IMR-90 (cell line): Measurements from ENCODE around the gene RALGPS1. TPM values are rescaled to one million over a fixed set of nuclear protein-coding genes. Genes with fewer than 3 reads are reported as not detected.

Experiments used
- ATAC-seq: fragments of 200-7000 bp; cut with Tn5 transposase; 2 replicates; pipeline ENCODE4 v1.9.1; 2020; ENCODE audit warnings: low read depth, mild to moderate bottlenecking, moderate library complexity
- BruUV-seq: library from RNA; stranded (reverse); fragments of 400-500 nt; replicated peaks from 2 replicates; lab custom pipeline; 2021; lab: Mats Ljungman, UMichigan
- CTCF ChIA-PET: fragments of 300-600 bp; formaldehyde crosslinking; extraction: SDS; loops from one replicate; lab custom pipeline; 2021; ENCODE audit warnings: antibody characterized with exemption; lab: Yijun Ruan, JAX
- POLR2A ChIA-PET: fragments of 300-600 bp; sonication (Branson Sonifier 250); formaldehyde crosslinking; loops from one replicate; lab custom pipeline; 2022; ENCODE audit warnings: antibody characterized with exemption; ENCODE audit not compliant: unreplicated experiment; lab: Charles Lee
- DNase-seq: peaks from one replicate; pipeline ENCODE4 v3.0.0; 2013
- H2AFZ ChIP-seq: replicated peaks from 2 replicates; pipeline ENCODE3; 2013; ENCODE audit warnings: low read length, mild to moderate bottlenecking; ENCODE audit not compliant: poor library complexity
- H2AK5ac ChIP-seq: 2 replicates; pipeline ENCODE4 v1.6.1; 2013; ENCODE audit warnings: low read depth, low read length, inconsistent platforms
- H2AK9ac ChIP-seq: replicated peaks from 2 replicates; pipeline ENCODE3; 2013; ENCODE audit warnings: mild to moderate bottlenecking, low read depth, low read length, moderate library complexity; ENCODE audit not compliant: poor library complexity
- H2BK120ac ChIP-seq: 2 replicates; pipeline ENCODE4 v1.6.1; 2013; ENCODE audit warnings: low read depth, low read length, inconsistent platforms
- H2BK15ac ChIP-seq: 3 replicates; pipeline ENCODE4 v1.6.1; 2013; ENCODE audit warnings: low read depth, low read length, inconsistent platforms
- H2BK20ac ChIP-seq: 2 replicates; pipeline ENCODE4 v1.6.1; 2013; ENCODE audit warnings: low read depth, mild to moderate bottlenecking, inconsistent platforms, low read length, moderate library complexity
- H2BK5ac ChIP-seq: 2 replicates; pipeline ENCODE4 v1.6.1; 2013; ENCODE audit warnings: mild to moderate bottlenecking, low read depth, low read length, inconsistent platforms; ENCODE audit not compliant: poor library complexity, severe bottlenecking
- H3K14ac ChIP-seq: replicated peaks from 2 replicates; pipeline ENCODE4 v1.6.1; 2013; ENCODE audit warnings: low read depth, low read length, inconsistent platforms
- H3K18ac ChIP-seq: 2 replicates; pipeline ENCODE4 v1.6.1; 2013; ENCODE audit warnings: low read depth, low read length, control low read depth
- H3K23ac ChIP-seq: 2 replicates; pipeline ENCODE4 v1.6.1; 2013; ENCODE audit warnings: low read depth, low read length, inconsistent platforms
- H3K27ac ChIP-seq: 2 replicates; pipeline ENCODE4 v1.5.1; 2013; ENCODE audit warnings: mild to moderate bottlenecking, control low read depth, low read length; ENCODE audit not compliant: insufficient read depth
- H3K27me3 ChIP-seq: 2 replicates; pipeline ENCODE4 v1.6.1; 2013; ENCODE audit warnings: low read length; ENCODE audit not compliant: control insufficient read depth, insufficient read depth
- H3K36me3 ChIP-seq: 2 replicates; pipeline ENCODE4 v1.6.1; 2013; ENCODE audit warnings: low read length, mixed read lengths; ENCODE audit not compliant: control insufficient read depth, insufficient read depth
- H3K4ac ChIP-seq: 2 replicates; pipeline ENCODE4 v1.6.1; 2013; ENCODE audit warnings: low read depth, low read length, inconsistent platforms
- H3K4me1 ChIP-seq: 2 replicates; pipeline ENCODE4 v1.6.1; 2013; ENCODE audit warnings: low read length, mixed read lengths; ENCODE audit not compliant: control insufficient read depth, insufficient read depth
- H3K4me2 ChIP-seq: 2 replicates; pipeline ENCODE4 v1.6.1; 2013; ENCODE audit warnings: low read depth, mild to moderate bottlenecking, control low read depth, low read length, moderate library complexity
- H3K4me3 ChIP-seq: 2 replicates; pipeline ENCODE4 v1.5.1; 2013; ENCODE audit warnings: low read depth, mild to moderate bottlenecking, control low read depth, low read length, moderate library complexity; ENCODE audit not compliant: insufficient read depth
- H3K56ac ChIP-seq: 2 replicates; pipeline ENCODE4 v1.6.1; 2013; ENCODE audit warnings: low read length, inconsistent platforms; ENCODE audit not compliant: insufficient read depth; ENCODE audit errors: extremely low read depth
- H3K79me1 ChIP-seq, 2 experiments: 2 replicates each; pipeline ENCODE4 v1.6.1; 2013; ENCODE audit warnings: low read length in 2 of 2, inconsistent platforms in 1 of 2, low read depth in 1 of 2
- H3K9ac ChIP-seq: 2 replicates; pipeline ENCODE4 v1.6.1; 2013; ENCODE audit warnings: low read depth, low read length, control low read depth
- H3K9me1 ChIP-seq: 2 replicates; pipeline ENCODE4 v1.6.1; 2013; ENCODE audit warnings: low read length, inconsistent platforms; ENCODE audit not compliant: insufficient read depth
- H3K9me3 ChIP-seq: 2 replicates; pipeline ENCODE4 v1.6.1; 2013; ENCODE audit warnings: low read length; ENCODE audit not compliant: control insufficient read depth, insufficient read depth
- H4K20me1 ChIP-seq: 2 replicates; pipeline ENCODE4 v1.6.1; 2013; ENCODE audit warnings: low read length, inconsistent platforms; ENCODE audit not compliant: insufficient read depth
- H4K5ac ChIP-seq: 2 replicates; pipeline ENCODE4 v1.6.1; 2013; ENCODE audit warnings: mild to moderate bottlenecking, low read depth, low read length, control low read depth
- H4K8ac ChIP-seq, 2 experiments: 2 replicates each; pipeline ENCODE4 v1.6.1; 2013; ENCODE audit warnings: low read depth in 2 of 2, low read length in 2 of 2, control low read depth in 1 of 2, inconsistent platforms in 1 of 2
- H4K91ac ChIP-seq: 2 replicates; pipeline ENCODE4 v1.6.1; 2013; ENCODE audit warnings: low read depth, low read length, inconsistent platforms; ENCODE audit not compliant: insufficient read depth
- BHLHE40 ChIP-seq: fragments of 150-350 bp; IDR thresholded peaks from 2 replicates; pipeline ENCODE4 v1.6.1; 2016; ENCODE audit warnings: mild to moderate bottlenecking, low read depth, low read length
- CHD1 ChIP-seq: IDR thresholded peaks from 2 replicates; pipeline ENCODE4 v1.6.1; 2012; ENCODE audit warnings: low read depth, low read length, improper control_type of control experiment
- FOS ChIP-seq: fragments of 150-350 bp; IDR thresholded peaks from 2 replicates; pipeline ENCODE4 v1.6.1; 2016; ENCODE audit warnings: low read depth, low read length
- MAFK ChIP-seq: IDR thresholded peaks from 2 replicates; pipeline ENCODE4 v1.6.1; 2012; ENCODE audit warnings: low read depth, low read length, improper control_type of control experiment
- MXI1 ChIP-seq: IDR thresholded peaks from 2 replicates; pipeline ENCODE4 v1.6.1; 2012; ENCODE audit warnings: low read depth, mild to moderate bottlenecking, low read length, moderate library complexity, borderline replicate concordance
- POLR2A ChIP-seq: IDR thresholded peaks from 2 replicates; pipeline ENCODE4 v1.6.1; 2012; ENCODE audit warnings: mild to moderate bottlenecking, low read depth, low read length
- RAD21 ChIP-seq: IDR thresholded peaks from 2 replicates; pipeline ENCODE4 v1.6.1; 2012; ENCODE audit warnings: low read length, improper control_type of control experiment
- SMC3 ChIP-seq: fragments of 150-350 bp; IDR thresholded peaks from 2 replicates; pipeline ENCODE4 v1.6.1; 2016; ENCODE audit warnings: low read depth, mild to moderate bottlenecking, antibody characterized with exemption, low read length, moderate library complexity
- WGBS, 2 experiments: methylation state at CpG; one replicate each; pipeline versions ENCODE4 v1.1.5 to v1.1.7; 2013; ENCODE audit warnings: missing lambda C conversion rate in 2 of 2; ENCODE audit not compliant: insufficient read length in 1 of 2; ENCODE audit errors: extremely low coverage in 2 of 2; 5-methylcytosine and 5-hydroxymethylcytosine counted together
- dilution Hi-C: fragments of 300-500 bp; cut with HindIII; formaldehyde crosslinking; loops from one replicate; pipeline ENCODE4 v1.14.3; 2018; ENCODE audit warnings: low sequenced_read_pairs; ENCODE audit not compliant: unreplicated experiment
- in situ Hi-C: fragments of 300-500 bp; cut with MboI; formaldehyde crosslinking; loops from 3 replicates; pipeline ENCODE4 v1.14.3; 2019; ENCODE audit warnings: low sequenced_read_pairs, inconsistent platforms, mixed read lengths
- intact Hi-C: fragments of 100-400 bp; cut with micrococcal nuclease; formaldehyde crosslinking; loops from 2 replicates; pipeline ENCODE4 v1.10.0; 2022
- polyA plus RNA-seq, 3 experiments: library from polyadenylated mRNA; depleted of rRNA; stranded (reverse); fragments of >200 nt; gene quantifications; 2 replicates each; pipeline ENCODE4 v1.2.3, GENCODE V29; 2012; ENCODE audit warnings: low replicate concordance in 1 of 3
- total RNA-seq: library from RNA; depleted of rRNA; stranded (reverse); fragments of >200 nt; gene quantifications from 2 replicates; pipeline ENCODE4 v1.2.3, GENCODE V29; 2012
- TF ChIP-seq, protein P1 (sequence below): fragments of 150-350 bp; IDR thresholded peaks from 2 replicates; pipeline ENCODE4 v1.6.1; 2017; ENCODE audit warnings: mild to moderate bottlenecking, antibody characterized with exemption, low read length, low read depth

The RALGPS1 gene
- total and polyA plus RNA-seq, 2 of the 4 experiments (the other 2 are of a cell fraction) = 0.90 to 2.8 TPM

DNA sequence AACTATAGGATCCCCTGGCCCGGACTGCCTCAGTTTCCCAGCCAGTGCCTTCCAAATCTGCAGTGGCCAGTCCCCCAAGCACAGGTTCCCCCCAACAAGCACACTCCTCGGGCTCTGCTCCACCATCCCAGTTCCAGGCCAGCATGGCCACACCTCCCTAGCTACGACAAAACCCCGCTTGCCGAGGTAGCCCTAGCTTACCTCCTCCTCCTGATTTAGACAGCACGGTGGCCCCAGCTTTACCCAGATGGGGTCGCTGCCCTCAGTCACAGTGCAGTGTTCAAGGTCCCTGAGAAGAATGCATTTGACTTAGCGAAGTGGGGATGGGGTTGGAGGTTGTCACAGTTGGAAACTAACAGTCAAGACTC is 309.2 kb downstream of the RALGPS1 start:
- Histone ChIP-seq H3K23ac (no peak overlapping the region), H4K20me1 (no peaks in the 10 kb centered on the region; the same call in 1 of the 2 replicates), H2AK5ac (no peak overlapping the region), H3K14ac (no peak overlapping the region), H3K4me2 (peak overlapping the region; percentile 82), H4K8ac (no peak overlapping the region; a peak in 1 of 4 replicates), H3K4me1 (no peaks in the 10 kb centered on the region), H4K91ac (no peak overlapping the region), H2AK9ac (no peak overlapping the region), H3K9ac (no peak overlapping the region), H4K5ac (no peak overlapping the region), H3K36me3 (no peaks in the 10 kb centered on the region), H3K9me1 (peaks cover 2% of the 10 kb centered on the region; the same call in 1 of the 2 replicates), H3K4ac (no peak overlapping the region), H3K56ac (no peak overlapping the region), H2BK5ac (no peak overlapping the region), H3K18ac (no peak overlapping the region), H3K9me3 (no peaks in the 10 kb centered on the region), H2BK15ac (no peak overlapping the region), H2AFZ (peak overlapping the region; percentile 98), H3K27ac (no peak overlapping the region), H3K27me3 (peaks cover 29% of the 10 kb centered on the region), H3K79me1 (no peaks in the 10 kb centered on the region), H3K4me3 (peak overlapping the region; percentile 85), H2BK120ac (no peak overlapping the region), H2BK20ac (no peak overlapping the region)
- no peak for DNase-seq
- ATAC-seq = no peak
- dilution Hi-C loops (no loop called here), in situ Hi-C loops (no loop called here), intact Hi-C loops (loop anchor here (10.0 kb wide), 1 partner anchor 201 kb away; the partner anchor contains the start of gene ZNF79)
- no TSS peak for BruUV-seq
- POLR2A ChIA-PET = no interaction called here
- WGBS, 2 experiments = 31% methylated on average over 2 of the region's 8 CpGs; no CpG with 5 or more reads in 1 of the 2 experiments
- CTCF ChIA-PET = interaction anchor here (1.0 to 1.3 kb wide), 2 partner anchors 9 to 173 kb away, joined by 4 to 6 read pairs; partner anchors contain the start of gene SLC2A8
- TF ChIP-seq FOS (no peak), POLR2A (no peak), SMC3 (no peak), CHD1 (no peak), MXI1 (no peak), MAFK (no peak), RAD21 (no peak), BHLHE40 (no peak)
- TF ChIP-seq, protein P1, sequence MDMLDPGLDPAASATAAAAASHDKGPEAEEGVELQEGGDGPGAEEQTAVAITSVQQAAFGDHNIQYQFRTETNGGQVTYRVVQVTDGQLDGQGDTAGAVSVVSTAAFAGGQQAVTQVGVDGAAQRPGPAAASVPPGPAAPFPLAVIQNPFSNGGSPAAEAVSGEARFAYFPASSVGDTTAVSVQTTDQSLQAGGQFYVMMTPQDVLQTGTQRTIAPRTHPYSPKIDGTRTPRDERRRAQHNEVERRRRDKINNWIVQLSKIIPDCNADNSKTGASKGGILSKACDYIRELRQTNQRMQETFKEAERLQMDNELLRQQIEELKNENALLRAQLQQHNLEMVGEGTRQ = no peak
